SU-DHL-6 (cell line): Measurements from ENCODE around the gene RAB41.
"Not testable (repeated sequence)": the region's sequence is repeated elsewhere in the genome, so short reads cannot be mapped to it uniquely, and the experiment has no call there.

ENCODE experiments used
- H2AFZ ChIP-seq: fragments of 200-600 bp; sonication (generic); 2 replicates; pipeline ENCODE4 v1.6.1; 2014; ENCODE audit warnings: low read depth, mild to moderate bottlenecking, moderate library complexity, mixed read lengths, antibody characterized with exemption, low read length; ENCODE audit not compliant: severe bottlenecking
- H3F3A ChIP-seq: fragments of 200-600 bp; shearing (Covaris generic); 2 replicates; pipeline ENCODE4 v1.6.0; 2016; ENCODE audit warnings: antibody characterized with exemption, mild to moderate bottlenecking; ENCODE audit not compliant: insufficient read depth
- H3K27ac ChIP-seq: fragments of 200-600 bp; sonication (generic); 2 replicates; pipeline ENCODE4 v1.5.1; 2016; ENCODE audit warnings: low read depth, mild to moderate bottlenecking, low read length, moderate library complexity, mixed read lengths
- H3K27me3 ChIP-seq: fragments of 200-600 bp; sonication (generic), shearing (Covaris generic); 2 replicates; pipeline ENCODE4 v1.6.0; 2014; ENCODE audit warnings: mild to moderate bottlenecking, low read length
- H3K36me3 ChIP-seq: fragments of 200-600 bp; sonication (generic); 2 replicates; pipeline ENCODE4 v1.6.1; 2014; ENCODE audit warnings: mild to moderate bottlenecking, low read length, mixed read lengths
- H3K4me2 ChIP-seq: fragments of 300-600, 200-600 bp; shearing (Covaris generic), sonication (generic); 2 replicates; pipeline ENCODE4 v1.6.0; 2014; ENCODE audit warnings: low read length, low read depth, mild to moderate bottlenecking; ENCODE audit not compliant: poor library complexity, severe bottlenecking
- H3K4me3 ChIP-seq: fragments of 200-600 bp; sonication (generic); 2 replicates; pipeline ENCODE4 v1.5.1; 2014; ENCODE audit warnings: antibody characterized with exemption, low read length, mild to moderate bottlenecking, mixed read lengths; ENCODE audit not compliant: insufficient read depth, poor library complexity, severe bottlenecking
- H3K79me2 ChIP-seq: fragments of 200-600 bp; sonication (generic); 2 replicates; pipeline ENCODE4 v1.6.1; 2014; ENCODE audit warnings: mild to moderate bottlenecking, low read length, moderate library complexity; ENCODE audit not compliant: insufficient read depth
- H3K9ac ChIP-seq: fragments of 200-600 bp; sonication (generic); 2 replicates; pipeline ENCODE4 v1.7.0; 2014; ENCODE audit warnings: mild to moderate bottlenecking, low read length
- H3K9me2 ChIP-seq: fragments of 200-600 bp; sonication (generic); replicated peaks from 2 replicates; pipeline ENCODE4 v1.6.1; 2014; ENCODE audit warnings: low read length; ENCODE audit not compliant: insufficient read depth
- H3K9me3 ChIP-seq: fragments of 200-600 bp; sonication (generic); 2 replicates; pipeline ENCODE4 v1.6.1; 2014; ENCODE audit warnings: low read length, mixed read lengths; ENCODE audit not compliant: insufficient read depth
- H4K20me1 ChIP-seq: fragments of 200-600 bp; sonication (generic); 2 replicates; pipeline ENCODE4 v1.6.1; 2014; ENCODE audit warnings: low read depth, mild to moderate bottlenecking, antibody characterized with exemption, low read length, moderate library complexity, mixed read lengths
- CTCF ChIP-seq: fragments of 200-600 bp; sonication (generic); IDR thresholded peaks from one replicate; pipeline ENCODE4 v1.5.1; 2017; ENCODE audit warnings: antibody characterized with exemption, mild to moderate bottlenecking, low read length, moderate library complexity; ENCODE audit not compliant: insufficient read depth, poor library complexity, severe bottlenecking
- EZH2phosphoT487 ChIP-seq: fragments of 200-600 bp; sonication (generic), shearing (Covaris generic); conservative IDR thresholded peaks from 2 replicates; pipeline ENCODE4 v1.6.1; 2018; ENCODE audit warnings: mild to moderate bottlenecking, antibody characterized with exemption, low read length, moderate library complexity, mixed read lengths

The RAB41 gene

GRCh38 chrX:70301716-70302115, 19.7 kb downstream of the RAB41 start:
- Histone ChIP-seq H3K9me2 (no peaks in the 10 kb centered on the region), H3K4me3 (no peak overlapping the region), H3K9ac (no peak overlapping the region), H3K27me3 (no peaks in the 10 kb centered on the region), H3K4me2 (no peak overlapping the region), H3K27ac (no peak overlapping the region), H3K9me3 (no peaks in the 10 kb centered on the region), H3K79me2 (no peaks in the 10 kb centered on the region), H3F3A (no peaks in the 10 kb centered on the region), H2AFZ (no peak overlapping the region), H4K20me1 (no peaks in the 10 kb centered on the region), H3K36me3 (0 out of 2 replicates have a peak, but pooled peaks cover 8% of the 10 kb centered on the region)
- TF ChIP-seq CTCF (no peak), EZH2phosphoT487 (no peak)

DNA sequence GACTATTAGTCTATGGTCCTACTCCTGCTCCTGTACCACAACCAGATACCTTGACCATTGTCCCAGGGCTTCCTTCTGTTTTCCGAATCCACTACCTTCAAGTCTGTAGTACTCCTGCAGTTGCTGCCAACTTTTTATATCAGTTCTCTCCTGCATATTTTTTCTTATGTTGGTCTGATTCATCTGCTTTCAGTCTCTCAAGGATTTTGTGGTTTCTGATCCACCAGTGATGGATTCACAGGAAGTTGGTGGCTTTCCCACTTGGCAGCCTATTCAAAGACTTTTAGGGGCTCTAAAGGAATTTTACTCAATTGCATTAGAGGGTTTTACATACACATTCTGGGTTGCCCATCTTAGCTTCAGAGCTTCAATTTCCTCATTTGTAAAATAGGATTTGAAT, 31.5 kb downstream of the RAB41 start:
- TF ChIP-seq EZH2phosphoT487 (no peak), CTCF (no peak)
- Histone ChIP-seq H3K9ac (no peak overlapping the region), H3K27ac (no peak overlapping the region), H3K27me3 (no peaks in the 10 kb centered on the region), H3K79me2 (peaks cover 25% of the 10 kb centered on the region), H3K4me2 (no peak overlapping the region), H2AFZ (no peak overlapping the region), H3K9me3 (no peaks in the 10 kb centered on the region), H3F3A (no peaks in the 10 kb centered on the region), H3K36me3 (peaks cover 3% of the 10 kb centered on the region; the same call in 1 of the 2 replicates), H4K20me1 (no peaks in the 10 kb centered on the region), H3K4me3 (no peak overlapping the region), H3K9me2 (no peaks in the 10 kb centered on the region)

- Histone ChIP-seq H3K4me3 (no peak overlapping the region), H3K9me3 (no peaks in the 10 kb centered on the region), H3K9me2 (no peaks in the 10 kb centered on the region), H3K4me2 (no peak overlapping the region), H3F3A (no peaks in the 10 kb centered on the region), H2AFZ (no peak overlapping the region), H3K36me3 (no peaks in the 10 kb centered on the region), H3K27ac (no peak overlapping the region), H3K9ac (no peak overlapping the region), H3K79me2 (no peaks in the 10 kb centered on the region), H3K27me3 (no peaks in the 10 kb centered on the region), H4K20me1 (no peaks in the 10 kb centered on the region)
- no peak for TF ChIP-seq CTCF
Measured at GRCh38 chrX:70322784-70323183, 40.8 kb downstream of the RAB41 start.

DNA sequence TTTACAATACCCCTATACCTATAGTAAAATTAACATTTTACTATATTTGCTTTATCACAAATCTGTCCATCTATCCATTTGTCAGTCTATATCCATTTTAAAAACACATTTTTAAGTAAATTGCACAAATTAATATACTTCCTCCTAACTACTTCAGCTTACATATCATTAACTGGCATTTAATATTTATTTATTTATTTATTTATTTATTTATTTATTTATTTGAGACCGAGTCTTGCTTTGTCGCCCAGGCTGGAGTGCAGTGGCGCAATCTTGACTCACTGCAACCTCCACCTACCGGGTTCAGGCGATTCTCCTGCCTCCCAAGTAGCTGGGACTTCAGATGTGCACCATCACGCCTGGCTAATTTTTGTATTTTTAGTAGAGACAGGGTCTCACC, 41.7 kb downstream of the RAB41 start:
- H3K79me2 ChIP-seq, H2AFZ ChIP-seq, H3K9me3 ChIP-seq, H3F3A ChIP-seq, H3K27me3 ChIP-seq, H3K36me3 ChIP-seq, H3K27ac ChIP-seq, H3K9me2 ChIP-seq, H3K9ac ChIP-seq, H4K20me1 ChIP-seq, H3K4me3 ChIP-seq, H3K4me2 ChIP-seq: not testable (repeated sequence)
